Measurements from ENCODE around the gene CLRN1.

The CLRN1 gene

GRCh38 chr3:150917951-150918350, 54.6 kb downstream of the CLRN1 start:
- no peak for FAIRE-seq

- FAIRE-seq = no peak
Measured at GRCh38 chr3:150913133-150913922, 59.2 kb downstream of the CLRN1 start.

GRCh38 chr3:150912501-150912900, 60.0 kb downstream of the CLRN1 start:
- FAIRE-seq = no peak

- FAIRE-seq = no peak
Measured at GRCh38 chr3:150911771-150912170, 60.8 kb downstream of the CLRN1 start.

GRCh38 chr3:150906461-150906860, 66.1 kb downstream of the CLRN1 start:
- FAIRE-seq = no peak

- FAIRE-seq = no peak
Measured at GRCh38 chr3:150905746-150906145, 66.8 kb downstream of the CLRN1 start.

- FAIRE-seq = no peak
Measured at GRCh38 chr3:150905339-150905738, 67.2 kb downstream of the CLRN1 start, which contains the start of gene MINDY4B. MINDY4B (minus strand) TSS chr3:150905439; CDS start chr3:150905439, 0 bp downstream.

- no peak for FAIRE-seq
Measured at GRCh38 chr3:150902988-150903387, 69.5 kb downstream of the CLRN1 start.

- FAIRE-seq = no peak
Measured at GRCh38 chr3:150901793-150902192, 70.7 kb downstream of the CLRN1 start.

- FAIRE-seq = no peak
Measured at GRCh38 chr3:150899141-150899540, 73.4 kb downstream of the CLRN1 start.

GRCh38 chr3:150898046-150898754, 74.3 kb downstream of the CLRN1 start:
- FAIRE-seq = no peak

- no peak for FAIRE-seq
Measured at GRCh38 chr3:150897592-150897991, 74.9 kb downstream of the CLRN1 start.

GRCh38 chr3:150890831-150891230, 81.7 kb downstream of the CLRN1 start:
- FAIRE-seq = no peak

GRCh38 chr3:150890295-150890694, 82.2 kb downstream of the CLRN1 start:
- FAIRE-seq = no peak

- FAIRE-seq = no peak
Measured at GRCh38 chr3:150889106-150889505, 83.4 kb downstream of the CLRN1 start.

GRCh38 chr3:150887031-150887430, 85.5 kb downstream of the CLRN1 start:
- FAIRE-seq = no peak

GRCh38 chr3:150885535-150885934, 87.0 kb downstream of the CLRN1 start:
- FAIRE-seq = no peak

GRCh38 chr3:150878996-150879575, 93.4 kb downstream of the CLRN1 start:
- no peak for FAIRE-seq

- no peak for FAIRE-seq
Measured at GRCh38 chr3:150878290-150878689, 94.2 kb downstream of the CLRN1 start.

GRCh38 chr3:150877303-150877702, 95.2 kb downstream of the CLRN1 start:
- no peak for FAIRE-seq

- no peak for FAIRE-seq
Measured at GRCh38 chr3:150876611-150877265, 95.8 kb downstream of the CLRN1 start.
